GM19239 (cell line): Measurements from ENCODE around the gene TNPO3.
"Not testable (repeated sequence)": the region's sequence is repeated elsewhere in the genome, so short reads cannot be mapped to it uniquely, and the experiment has no call there.

Experiments used
- DNase-seq: peaks from one replicate; pipeline ENCODE4 v3.0.0; 2011; ENCODE audit warnings: low spot score; ENCODE audit not compliant: insufficient read length
- FAIRE-seq: peaks from 2 replicates; lab custom pipeline; 2011; peaks lifted over from hg19 to GRCh38; lab: Jason Lieb, UNC

TNPO3 gene

DNA sequence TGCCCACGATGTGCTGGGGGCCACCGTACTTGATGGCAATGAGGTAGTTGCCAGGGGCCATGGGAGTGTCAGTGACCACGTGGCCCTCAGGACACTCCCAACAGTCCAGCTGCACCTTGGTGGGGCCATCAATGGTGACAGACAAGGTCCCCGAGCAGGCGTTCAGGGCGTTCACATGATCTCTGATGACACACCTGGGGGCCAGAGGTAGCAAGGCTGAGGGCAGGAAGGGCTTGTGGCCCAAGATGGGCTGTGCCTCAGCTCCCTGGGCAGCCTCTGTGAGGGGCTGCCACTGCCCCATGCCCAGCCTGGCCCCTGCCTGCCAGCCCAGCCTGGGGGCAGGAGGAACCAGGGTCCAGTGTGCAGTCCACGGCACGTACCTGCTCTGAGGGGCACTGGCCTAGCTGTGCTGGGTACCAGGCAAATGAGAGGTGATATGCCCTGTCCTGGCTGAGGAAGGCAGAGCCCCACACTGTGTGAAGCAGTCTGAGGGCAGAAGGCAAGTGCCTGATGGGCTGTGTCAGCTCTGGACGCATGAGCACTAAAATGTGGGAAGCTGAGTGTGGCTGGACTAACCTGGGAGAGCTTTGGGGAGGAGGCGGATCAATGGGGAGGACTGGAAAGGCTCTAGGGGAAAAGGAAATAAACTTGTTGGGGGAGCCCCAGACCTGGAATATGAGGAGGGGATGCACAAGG lies 140.9 kb downstream of the TNPO3 start:
- FAIRE-seq: no peak
- DNase-seq: no peak

GRCh38 chr7:128912709-128913495 lies 142.0 kb downstream of the TNPO3 start:
- FAIRE-seq, DNase-seq: not testable (repeated sequence)

DNA sequence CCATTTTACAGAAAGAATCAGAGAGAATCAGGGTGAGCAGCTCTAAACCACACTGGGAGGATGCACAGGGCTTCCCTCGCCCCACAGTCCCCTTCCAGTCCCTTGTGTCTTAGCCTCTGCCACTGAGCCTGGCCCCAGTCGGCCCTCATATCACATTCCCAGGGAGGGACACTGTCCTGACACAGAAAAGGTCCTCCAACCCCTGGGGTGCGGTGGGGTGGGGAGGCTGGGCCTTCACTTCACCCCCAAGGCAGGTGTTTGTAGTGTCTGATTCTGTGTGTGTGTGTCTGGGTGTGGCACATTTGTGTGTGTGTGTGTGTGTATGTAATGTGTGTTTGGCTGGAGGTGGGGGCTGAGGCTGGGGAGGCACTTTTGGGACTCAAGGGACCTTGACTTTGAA lies 142.6 kb downstream of the TNPO3 start:
- DNase-seq (no peak), FAIRE-seq (no peak)

GRCh38 chr7:128911423-128912031 lies 143.4 kb downstream of the TNPO3 start:
- DNase-seq (no peak), FAIRE-seq (no peak)

- no peak for FAIRE-seq
These were observed 144.4 kb downstream of the TNPO3 start, which contains the start of gene KCP for GRCh38 chr7:128910569-128910945. Gene KCP, minus strand, starts transcription at chr7:128910709. Its CDS starts 33 bp downstream, at chr7:128910676.

DNA sequence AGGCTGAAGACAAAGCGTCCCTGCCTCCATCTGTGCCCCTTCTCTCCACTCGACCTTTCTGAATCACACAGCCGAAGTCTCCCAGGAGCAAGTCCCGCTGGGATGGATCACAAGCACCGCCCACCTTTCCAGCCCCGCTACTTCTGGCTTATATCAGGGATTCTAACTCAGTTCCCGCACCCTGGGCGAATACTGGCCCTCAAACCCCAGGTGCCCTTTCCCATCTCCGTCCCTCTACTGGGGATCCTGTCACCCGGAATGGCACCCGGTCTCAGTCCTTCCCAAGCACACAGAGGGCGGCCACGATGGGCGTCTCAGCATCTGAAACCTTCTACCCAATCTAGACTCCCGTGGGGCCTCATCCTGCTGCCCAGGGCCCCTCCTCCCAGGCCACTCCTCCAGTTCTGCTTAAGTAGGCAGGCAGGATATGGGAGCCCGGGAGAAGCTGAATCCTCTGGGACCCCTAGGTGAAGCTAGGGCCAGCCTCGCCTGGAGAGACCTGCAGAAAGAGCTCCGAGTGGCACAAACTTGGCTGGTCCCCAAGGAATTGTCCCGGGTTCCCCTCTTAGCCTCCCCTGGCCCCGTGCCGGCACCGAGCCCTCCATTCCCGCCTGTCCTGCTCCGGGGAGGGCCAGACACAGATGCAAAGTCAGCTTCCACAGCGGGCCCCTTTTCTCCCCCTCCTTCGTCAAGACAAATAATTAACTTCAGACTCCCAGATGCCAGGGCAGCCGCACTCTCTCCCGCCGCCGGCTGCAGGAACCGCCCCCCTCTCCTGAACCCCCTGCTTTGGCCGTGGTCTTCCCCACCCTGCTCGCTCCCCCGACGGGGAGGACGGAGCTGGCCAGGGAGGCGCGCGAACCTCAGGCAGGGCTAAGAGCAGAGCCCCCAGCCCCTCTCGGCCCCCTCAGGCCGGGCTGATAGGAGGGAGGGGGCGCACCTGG lies 145.0 kb downstream of the TNPO3 start:
- no peak for DNase-seq
- FAIRE-seq: no peak

More at GRCh38 chr7:128910569-128910945, 144.4 kb downstream of the TNPO3 start, which contains the start of gene KCP:
- no peak for DNase-seq

DNA sequence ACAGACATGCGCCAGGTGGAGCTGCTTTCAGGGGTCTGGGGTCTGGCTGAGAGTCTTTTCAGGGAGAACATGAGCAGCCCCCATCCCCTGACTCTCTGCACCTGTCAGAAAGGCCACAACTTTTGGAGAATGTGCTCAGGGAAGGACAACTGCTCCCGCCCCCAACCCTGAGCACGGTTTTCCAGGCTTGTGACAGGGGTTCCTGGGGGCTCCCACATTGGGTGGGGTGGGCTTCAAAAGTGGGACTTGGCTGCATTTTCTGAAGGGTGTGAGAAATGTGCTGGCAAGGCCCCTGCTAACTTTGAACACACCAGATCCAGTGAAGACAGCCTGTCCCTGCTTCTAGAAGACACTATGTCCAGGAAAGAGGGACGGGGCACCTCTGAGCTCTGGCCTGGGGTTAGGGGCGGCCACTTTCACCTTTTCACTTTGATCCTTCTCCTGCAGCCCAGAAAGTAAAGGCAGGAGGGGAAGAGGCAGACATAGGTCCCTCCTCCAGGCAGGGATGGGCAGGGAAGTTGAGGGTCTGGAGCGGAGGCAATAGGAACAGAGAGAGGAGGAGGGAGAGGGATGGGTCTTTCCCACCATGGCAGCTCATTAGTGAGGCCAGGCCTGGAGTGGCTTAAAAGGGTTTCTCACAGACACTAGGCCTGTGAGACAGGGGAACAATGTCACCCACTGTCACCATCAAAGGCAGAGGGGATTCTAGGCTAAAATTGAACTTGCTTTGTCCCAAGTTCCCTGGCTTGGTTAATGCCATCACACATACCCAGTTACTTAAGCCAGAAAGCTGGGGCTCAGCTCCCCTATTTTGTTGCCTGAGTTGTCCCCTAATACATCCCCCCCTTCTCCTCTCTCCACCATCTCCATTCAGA lies 145.9 kb downstream of the TNPO3 start:
- FAIRE-seq (no peak), DNase-seq (no peak)

DNA sequence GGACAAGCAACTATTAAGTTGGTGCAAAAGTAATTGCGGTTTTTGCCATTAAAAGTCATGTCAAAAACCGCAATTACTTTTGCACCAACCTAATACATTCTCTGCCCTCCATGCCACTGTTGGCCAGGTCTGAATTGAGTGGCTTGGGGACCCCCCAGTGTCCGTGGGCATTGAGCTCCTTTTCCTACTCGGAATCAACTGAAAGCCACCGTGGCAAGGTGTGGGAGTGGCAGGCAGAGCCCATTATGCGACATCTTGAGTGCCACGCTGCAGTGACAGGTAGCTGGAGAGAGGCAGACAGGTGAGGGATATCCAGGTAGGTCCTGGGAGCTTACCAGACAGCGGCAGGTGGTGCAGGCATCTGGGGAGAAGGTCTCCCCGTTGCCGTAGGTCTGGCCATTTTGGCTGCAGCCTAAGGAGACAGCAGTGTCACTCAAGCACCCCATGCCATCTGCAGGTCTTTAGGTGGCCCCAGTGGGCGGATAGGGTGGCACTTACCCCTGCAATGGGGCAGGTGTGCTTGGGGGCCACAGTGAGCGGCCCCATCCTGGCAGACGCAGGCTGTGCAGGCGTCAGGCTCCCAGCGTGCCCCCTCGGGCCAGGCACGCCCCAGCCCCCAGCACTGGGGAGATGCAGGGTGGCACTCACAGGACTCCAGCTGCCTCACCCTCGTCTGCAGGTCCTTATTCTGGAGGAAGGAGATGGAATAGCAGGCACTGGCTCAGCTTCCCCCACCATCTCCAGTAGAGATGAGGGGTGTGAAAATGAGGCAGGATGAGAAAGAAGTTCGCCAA lies 147.9 kb downstream of the TNPO3 start:
- no peak for FAIRE-seq

GRCh38 chr7:128906001-128906765 lies 148.7 kb downstream of the TNPO3 start:
- FAIRE-seq (no peak), DNase-seq (no peak)

More for the DNA sequence above, 147.9 kb downstream of the TNPO3 start:
- no peak for DNase-seq

- DNase-seq: peak; percentile 75
- peak; percentile 93 for FAIRE-seq
These were observed 150.3 kb downstream of the TNPO3 start for GRCh38 chr7:128904381-128905197.
